Activated CD4-positive, alpha-beta T cell treated with anti-CD3 and anti-CD28 coated beads, Interleukin-2, amount 50 U/mL, for 24 hours (primary cell): ENCODE results near the gene TUBB3.
"Not testable (repeated sequence)": the region's sequence is repeated elsewhere in the genome, so short reads cannot be mapped to it uniquely, and the experiment has no call there.

Experiments used
- DNase-seq, 2 donors: peaks; one replicate each; pipeline ENCODE4 v3.0.0-alpha.2; 2020; ENCODE audit warnings: low read depth in 1 of 2, low spot score in 1 of 2

TUBB3 gene

GRCh38 chr16:89964201-89964600 lies 41.1 kb downstream of the TUBB3 start:
- DNase-seq: no peak

GRCh38 chr16:89965447-89966225 lies 42.5 kb downstream of the TUBB3 start:
- DNase-seq: no peak

GRCh38 chr16:89966756-89967155 lies 43.6 kb downstream of the TUBB3 start:
- DNase-seq: no peak

GRCh38 chr16:89967436-89967835 lies 44.3 kb downstream of the TUBB3 start:
- not testable (repeated sequence) for DNase-seq

GRCh38 chr16:89968074-89968473 lies 44.9 kb downstream of the TUBB3 start:
- not testable (repeated sequence) for DNase-seq

GRCh38 chr16:89969741-89970410 lies 46.7 kb downstream of the TUBB3 start:
- no peak for DNase-seq

- DNase-seq: no peak
Measured at GRCh38 chr16:89971495-89972243, 48.5 kb downstream of the TUBB3 start.

GRCh38 chr16:89972244-89973234 lies 49.4 kb downstream of the TUBB3 start:
- DNase-seq: peak; percentile 83 to 85

GRCh38 chr16:89973235-89973634 lies 50.1 kb downstream of the TUBB3 start:
- DNase-seq: no peak

- no peak for DNase-seq
Measured at GRCh38 chr16:89973654-89974335, 50.7 kb downstream of the TUBB3 start.

GRCh38 chr16:89974870-89975269 lies 51.7 kb downstream of the TUBB3 start:
- no peak for DNase-seq

- no peak for DNase-seq
Measured at GRCh38 chr16:89981414-89981813, 58.3 kb downstream of the TUBB3 start.

- DNase-seq: no peak
Measured at GRCh38 chr16:89982318-89982717, 59.2 kb downstream of the TUBB3 start.

- DNase-seq: no peak
Measured at GRCh38 chr16:89983536-89983935, 60.4 kb downstream of the TUBB3 start.

GRCh38 chr16:89984216-89984615 lies 61.1 kb downstream of the TUBB3 start:
- no peak for DNase-seq

GRCh38 chr16:89985219-89985618 lies 62.1 kb downstream of the TUBB3 start:
- DNase-seq: no peak
